GM19452 (cell line): ENCODE data around the gene CCDC127.

Experiments used
- ATAC-seq: cut with Tn5 transposase; IDR thresholded peaks from one replicate; pipeline ENCODE4 v1.9.1; 2021; ENCODE audit not compliant: unreplicated experiment

Gene CCDC127

DNA sequence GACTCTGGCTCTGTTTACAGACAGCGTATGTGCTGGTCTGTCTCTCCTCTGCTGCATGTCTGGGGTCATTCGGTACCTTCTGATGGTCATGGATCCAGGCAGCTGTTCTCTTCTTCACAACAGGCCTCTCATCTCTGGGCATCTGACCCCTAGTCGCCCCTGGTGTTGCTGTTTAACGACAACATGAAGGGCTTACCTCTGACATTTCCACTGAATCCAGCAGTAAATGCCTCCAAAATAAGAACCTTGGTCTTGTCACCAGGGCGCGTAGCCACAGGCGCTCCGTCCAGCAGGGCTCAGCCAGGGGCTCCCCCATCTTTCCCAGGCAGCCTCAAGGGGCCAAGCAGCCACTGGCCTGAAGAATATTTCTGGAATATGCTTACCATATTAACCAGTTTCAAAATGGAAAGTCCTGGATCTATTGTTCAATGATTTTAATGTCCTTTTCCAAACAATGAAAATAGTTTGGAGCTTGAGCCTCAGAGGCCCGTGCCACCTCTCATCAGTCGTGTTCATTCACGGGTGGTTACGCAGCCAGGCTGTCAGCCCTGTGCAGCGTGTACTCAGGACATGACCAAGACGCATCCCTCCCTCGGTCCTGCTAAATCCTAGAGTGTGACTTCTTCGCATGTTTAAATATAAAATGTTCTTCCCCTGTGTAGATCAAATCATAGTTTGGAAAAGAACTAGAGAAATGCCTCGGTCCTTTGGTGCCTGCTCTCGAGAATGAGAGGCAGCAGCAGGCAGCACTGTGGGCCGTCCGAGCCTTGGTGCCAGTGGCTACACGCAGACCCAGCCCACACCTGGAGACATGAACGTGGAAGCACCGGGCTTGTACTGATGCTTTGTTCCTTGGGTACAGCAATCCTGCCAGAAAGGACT, 56.8 kb downstream of the CCDC127 start:
- ATAC-seq = no peak

DNA sequence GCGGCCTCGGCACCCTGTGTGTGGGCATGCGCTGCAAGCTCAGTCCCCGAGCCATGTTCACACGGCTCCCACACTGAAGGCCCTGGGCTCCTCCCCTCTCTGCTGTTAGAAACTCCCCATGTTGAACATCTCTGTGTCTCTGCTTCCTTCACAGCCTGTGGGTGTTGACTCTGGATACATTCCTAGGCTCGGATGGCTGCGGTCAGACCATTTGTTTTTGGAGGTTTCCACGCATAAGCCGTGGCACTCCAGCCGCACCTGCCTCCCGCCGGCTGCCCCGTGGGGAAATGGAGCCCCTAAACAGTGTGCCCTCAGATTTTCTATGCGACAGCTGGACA, 57.8 kb downstream of the CCDC127 start:
- no peak for ATAC-seq

- no peak for ATAC-seq
These were observed 58.3 kb downstream of the CCDC127 start for GRCh38 chr5:159448-160172.

DNA sequence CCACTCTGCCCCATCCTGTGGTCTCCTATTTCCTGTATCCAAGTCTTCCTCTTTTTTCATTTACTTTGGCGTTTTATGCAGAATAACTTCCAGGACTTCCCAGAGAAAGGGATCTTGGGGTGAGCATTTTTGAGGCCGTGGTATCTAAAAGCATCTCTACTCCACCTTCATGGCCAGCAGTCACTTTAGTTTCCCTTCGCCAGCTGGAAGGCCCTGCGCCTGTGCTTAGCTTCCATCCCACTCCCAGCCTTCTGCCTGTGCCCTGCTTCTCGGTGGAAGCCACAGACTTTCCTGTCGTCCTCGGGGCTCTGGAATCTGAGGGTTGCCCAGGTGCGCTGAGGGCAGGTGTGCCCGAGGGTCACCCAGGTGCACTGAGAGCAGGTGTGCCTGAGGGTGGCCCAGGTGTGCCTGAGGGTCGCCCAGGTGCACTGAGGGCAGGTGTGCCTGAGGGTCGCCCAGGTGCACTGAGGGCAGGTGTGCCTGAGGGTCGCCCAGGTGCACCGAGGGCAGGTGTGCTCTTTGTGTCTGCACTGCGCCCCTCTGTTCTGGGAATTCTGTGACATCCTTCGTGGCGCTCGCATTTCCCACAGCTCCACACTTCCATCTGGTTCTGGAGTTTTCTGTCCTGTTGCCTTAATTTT, 59.0 kb downstream of the CCDC127 start:
- ATAC-seq = no peak

DNA sequence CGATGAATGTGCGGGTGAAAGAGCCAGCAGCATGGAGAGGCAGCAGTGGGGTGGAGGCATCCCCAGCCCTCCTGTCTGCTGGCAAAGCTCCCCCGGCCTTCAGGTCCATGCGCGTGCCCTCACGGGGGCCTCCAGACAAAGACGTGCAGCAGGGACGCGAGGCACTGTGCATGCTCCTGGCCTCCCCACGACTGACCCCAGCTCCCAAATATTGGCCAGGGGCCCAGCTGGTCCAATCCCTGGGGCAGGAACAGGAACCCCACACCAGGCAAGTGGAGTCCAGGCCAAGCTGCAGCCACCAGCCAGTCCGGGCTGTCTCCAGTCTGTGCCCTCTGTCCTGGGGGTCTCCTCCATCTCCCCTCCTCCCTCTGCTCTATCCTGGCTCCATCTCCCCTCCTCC, 60.2 kb downstream of the CCDC127 start:
- ATAC-seq = no peak

- ATAC-seq = no peak
These were observed 60.7 kb downstream of the CCDC127 start for GRCh38 chr5:157126-157715.

DNA sequence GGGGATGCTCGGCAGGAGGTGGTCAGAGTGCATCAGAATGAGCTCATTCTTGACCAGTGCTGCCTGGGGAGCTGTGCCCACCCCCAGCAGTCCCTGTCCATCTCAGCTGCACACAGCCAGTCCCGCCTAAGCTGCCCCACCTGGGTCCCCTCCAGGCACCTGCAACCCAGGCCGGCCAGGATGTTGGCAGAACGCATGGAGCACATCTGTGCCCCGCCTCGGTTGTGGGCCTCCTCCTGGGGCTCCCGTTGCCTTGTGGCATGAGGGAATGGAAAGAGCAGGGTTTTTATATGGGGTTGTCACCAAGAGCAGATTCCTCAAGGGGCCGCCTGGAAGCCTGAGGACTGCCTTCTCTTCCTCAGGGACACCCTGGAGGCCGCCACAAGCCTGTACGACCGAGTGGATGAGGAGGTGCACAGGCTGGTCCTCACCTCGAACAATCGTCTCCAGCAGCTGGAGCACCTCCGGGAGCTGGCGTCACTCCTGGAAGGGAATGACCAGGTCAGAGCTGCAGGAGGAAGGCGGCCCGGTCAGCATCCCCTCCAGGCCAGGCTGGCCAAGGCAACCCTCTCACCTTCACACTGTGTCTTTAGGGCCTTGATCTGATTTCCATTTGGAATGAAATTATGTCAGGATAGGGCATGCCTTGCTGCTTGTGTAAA, 61.4 kb downstream of the CCDC127 start:
- ATAC-seq = no peak

- no peak for ATAC-seq
These were observed 62.1 kb downstream of the CCDC127 start for GRCh38 chr5:155651-156410.

- ATAC-seq = no peak
These were observed 63.1 kb downstream of the CCDC127 start for GRCh38 chr5:154826-155225.

- no peak for ATAC-seq
These were observed 63.7 kb downstream of the CCDC127 start for GRCh38 chr5:154236-154635.

GRCh38 chr5:153256-153655, 64.7 kb downstream of the CCDC127 start:
- no peak for ATAC-seq

- no peak for ATAC-seq
These were observed 65.9 kb downstream of the CCDC127 start for GRCh38 chr5:152077-152476.

GRCh38 chr5:150746-151145, 67.2 kb downstream of the CCDC127 start:
- ATAC-seq = no peak

DNA sequence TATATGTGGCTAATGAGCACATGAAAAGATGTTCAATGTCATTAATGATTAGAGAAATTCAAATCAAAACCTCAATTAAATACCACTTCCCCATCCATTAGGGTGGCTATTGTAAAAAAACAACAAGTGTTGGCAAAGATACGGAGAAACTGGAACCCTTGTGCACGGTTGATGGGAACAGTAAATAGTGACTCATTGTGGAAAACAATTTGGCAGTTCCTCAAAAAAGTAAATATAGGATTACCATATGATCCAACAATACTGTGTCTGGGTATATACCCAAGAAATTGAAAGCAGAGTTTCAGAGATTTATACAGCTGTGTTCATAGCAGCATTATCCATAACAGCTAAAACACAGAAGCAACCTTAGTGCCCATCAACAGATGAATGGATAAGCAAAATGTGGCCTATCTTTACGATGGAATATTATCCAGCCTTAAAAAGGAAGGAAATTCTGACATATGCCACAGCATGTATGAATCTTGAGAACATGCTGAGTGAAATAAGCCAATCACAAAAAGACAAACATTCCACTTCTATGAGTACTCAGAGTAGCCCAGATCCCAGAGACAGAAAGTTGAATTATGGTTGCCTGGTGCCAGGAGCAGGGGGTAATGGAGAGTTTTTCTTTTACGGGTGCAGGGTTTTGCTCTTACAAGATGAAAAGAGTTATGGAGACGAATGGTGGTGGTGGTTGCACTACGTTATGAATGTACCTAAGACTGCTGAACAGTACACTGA, 68.0 kb downstream of the CCDC127 start:
- ATAC-seq = no peak

- ATAC-seq = no peak
These were observed 70.2 kb downstream of the CCDC127 start for GRCh38 chr5:147751-148150.
